ENCODE results near the gene ANKRD34B.

- no peak for TF ChIP-seq CTCF (IDR thresholded peaks at IDR 0.05)
- TF ChIP-seq POLR2A (IDR thresholded peaks at IDR 0.05): no peak
These were observed 14.7 kb upstream of the ANKRD34B start for GRCh38 chr5:80584770-80585169.
